GM19238 (cell line): ENCODE results near the gene DDIAS.
"Not testable (repeated sequence)": the region's sequence is repeated elsewhere in the genome, so short reads cannot be mapped to it uniquely, and the experiment has no call there.

Experiments
- DNase-seq: peaks from one replicate; pipeline ENCODE4 v3.0.0; 2011; ENCODE audit warnings: low spot score; ENCODE audit not compliant: insufficient read length

DDIAS gene

DNA sequence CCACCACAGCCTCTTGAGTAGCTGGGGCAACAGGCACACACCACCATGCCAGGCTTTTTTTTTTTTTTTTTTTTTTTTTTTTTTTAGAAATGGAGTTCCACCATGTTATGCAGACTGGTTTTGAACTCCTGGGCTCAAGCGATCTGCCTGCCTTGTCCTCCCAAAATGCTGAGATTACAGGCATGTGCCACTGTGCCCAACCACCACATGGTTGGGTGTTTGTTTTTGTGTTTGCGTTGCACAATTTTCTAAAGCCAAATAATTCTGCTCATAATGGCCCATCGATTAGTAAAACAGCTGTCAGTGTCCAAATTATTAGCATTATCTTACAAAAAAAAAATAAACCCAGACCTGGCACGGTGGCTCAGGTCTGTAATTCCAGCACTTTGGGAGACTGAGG lies 65.8 kb downstream of the DDIAS start:
- DNase-seq: no peak

GRCh38 chr11:82969811-82970210 lies 68.3 kb downstream of the DDIAS start:
- DNase-seq: peak; percentile 25

DNA sequence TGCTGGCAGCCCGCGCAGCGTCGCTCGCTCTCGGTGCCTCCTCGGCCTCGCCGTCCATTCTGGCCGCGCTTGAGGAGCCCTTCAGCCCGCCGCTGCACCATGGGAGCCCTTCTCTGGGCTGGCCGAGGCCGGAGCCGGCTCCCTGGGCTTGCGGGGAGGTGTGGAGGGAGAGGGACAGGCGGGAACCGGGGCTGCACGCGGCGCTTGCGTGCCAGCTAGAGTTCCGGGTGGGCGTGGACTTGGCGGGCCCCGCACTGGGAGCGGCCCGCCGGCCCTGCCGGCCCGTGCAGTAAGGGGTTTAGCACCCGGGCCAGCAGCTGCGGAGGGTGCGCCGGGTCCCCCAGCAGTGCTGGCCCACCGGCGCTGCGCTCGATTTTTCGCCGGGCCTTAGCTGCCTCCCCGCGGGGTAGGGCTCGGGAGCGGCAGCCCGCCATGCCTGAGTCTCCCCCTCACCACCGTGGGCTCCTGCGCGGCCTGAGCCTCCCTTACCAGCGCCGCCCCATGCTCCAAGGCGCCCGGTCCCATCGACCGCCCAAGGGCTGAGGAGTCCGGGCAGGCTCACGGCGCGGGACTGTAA lies 69.1 kb downstream of the DDIAS start:
- not testable (repeated sequence) for DNase-seq

DNA sequence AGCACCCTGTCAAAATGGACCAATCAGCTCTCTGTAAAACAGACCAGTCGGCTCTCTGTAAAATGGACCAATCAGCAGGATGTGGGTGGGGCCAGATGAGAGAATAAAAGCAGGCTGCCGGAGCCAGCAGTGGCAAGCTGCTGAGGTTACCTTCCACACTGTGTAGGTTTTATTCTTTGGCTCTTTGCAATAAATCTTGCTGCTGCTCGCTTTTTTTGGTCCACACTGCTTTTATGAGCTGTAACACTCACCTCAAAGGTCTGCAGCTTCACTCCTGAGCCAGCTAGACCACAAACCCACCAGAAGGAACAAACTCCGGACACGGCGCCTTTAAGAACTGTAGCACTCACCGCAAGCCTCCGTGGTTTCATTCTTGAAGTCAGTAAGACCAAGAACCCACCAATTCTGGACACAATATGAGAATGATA lies 70.0 kb downstream of the DDIAS start:
- not testable (repeated sequence) for DNase-seq

GRCh38 chr11:82972103-82972502 lies 70.6 kb downstream of the DDIAS start:
- DNase-seq: no peak

DNA sequence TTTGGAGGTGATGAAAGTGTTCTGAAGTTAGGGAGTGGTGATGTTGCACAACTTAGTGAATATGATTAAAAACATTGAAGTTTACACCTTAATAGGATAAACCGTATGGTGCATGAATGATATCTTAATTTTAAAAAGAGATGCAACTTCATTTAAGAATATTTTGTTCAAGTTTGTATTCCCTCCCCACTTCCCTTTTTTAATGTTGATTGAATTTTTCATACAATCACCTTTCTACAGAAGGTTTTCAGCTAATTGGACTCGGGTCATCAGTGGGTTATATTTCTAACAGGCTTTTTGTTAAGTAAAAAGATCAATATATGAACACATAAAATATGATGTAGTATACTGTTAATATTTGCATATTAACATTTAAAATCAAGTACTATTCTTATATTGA lies 72.6 kb downstream of the DDIAS start:
- no peak for DNase-seq

GRCh38 chr11:82974851-82975250 lies 73.3 kb downstream of the DDIAS start:
- DNase-seq: no peak

DNA sequence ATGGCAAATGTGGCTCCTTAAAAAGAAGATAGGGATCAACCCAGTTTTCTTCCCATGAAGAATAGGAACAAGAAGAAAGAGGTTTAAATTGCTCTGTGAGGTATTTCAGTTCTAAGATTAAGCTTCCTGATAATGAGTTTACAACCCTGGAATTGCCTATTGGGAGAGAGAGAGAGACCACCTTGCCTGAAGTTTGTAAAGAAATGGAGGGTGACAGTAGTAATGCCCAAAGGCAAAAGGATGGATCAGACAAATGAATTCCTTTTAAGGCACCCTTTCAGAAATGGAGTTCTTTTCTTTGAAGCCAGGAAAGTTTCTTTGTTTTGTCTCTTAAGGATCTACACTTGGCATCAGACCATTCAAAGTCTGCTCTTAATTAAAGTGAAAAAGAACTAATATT lies 74.3 kb downstream of the DDIAS start:
- no peak for DNase-seq

DNA sequence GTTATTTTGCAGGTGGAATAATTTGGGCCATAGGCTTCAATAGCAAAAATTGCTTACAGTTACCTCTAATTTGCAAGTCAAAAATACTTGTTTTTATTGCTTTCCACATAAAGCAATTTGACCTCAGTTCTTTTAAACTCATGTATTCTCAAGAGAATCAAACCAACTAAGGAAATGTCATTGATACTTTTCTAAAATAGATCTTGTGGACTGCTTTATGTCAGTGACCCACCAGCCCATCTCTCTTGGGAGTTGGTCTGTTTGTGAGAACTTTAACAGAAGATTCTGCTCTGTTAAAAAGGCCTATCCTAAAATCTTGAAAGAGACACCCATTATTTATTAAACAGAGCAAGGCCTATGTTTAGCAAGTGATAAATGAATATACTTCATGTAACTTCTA lies 75.2 kb downstream of the DDIAS start:
- no peak for DNase-seq

- DNase-seq: no peak
These were observed 77.0 kb downstream of the DDIAS start for GRCh38 chr11:82978422-82979099.

- DNase-seq: no peak
These were observed 78.3 kb downstream of the DDIAS start for GRCh38 chr11:82979824-82980223.

DNA sequence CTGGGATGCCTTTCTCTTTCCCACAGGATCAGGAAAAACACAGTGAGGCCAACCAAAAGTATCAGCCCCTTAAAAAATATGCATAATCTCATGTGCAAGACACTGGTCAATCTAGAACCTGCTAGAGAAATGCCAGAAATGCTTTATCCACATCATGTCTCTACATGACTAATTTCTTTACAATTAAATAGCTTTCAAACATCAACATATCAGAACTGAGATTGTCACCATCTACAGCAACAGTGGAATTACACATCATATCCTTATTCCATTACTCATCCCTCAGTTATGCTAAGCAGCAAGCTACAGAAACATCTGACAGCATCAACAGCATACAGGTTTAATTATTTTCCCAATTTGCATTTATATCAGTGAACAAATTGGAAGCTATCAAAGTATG lies 78.8 kb downstream of the DDIAS start:
- DNase-seq: no peak

DNA sequence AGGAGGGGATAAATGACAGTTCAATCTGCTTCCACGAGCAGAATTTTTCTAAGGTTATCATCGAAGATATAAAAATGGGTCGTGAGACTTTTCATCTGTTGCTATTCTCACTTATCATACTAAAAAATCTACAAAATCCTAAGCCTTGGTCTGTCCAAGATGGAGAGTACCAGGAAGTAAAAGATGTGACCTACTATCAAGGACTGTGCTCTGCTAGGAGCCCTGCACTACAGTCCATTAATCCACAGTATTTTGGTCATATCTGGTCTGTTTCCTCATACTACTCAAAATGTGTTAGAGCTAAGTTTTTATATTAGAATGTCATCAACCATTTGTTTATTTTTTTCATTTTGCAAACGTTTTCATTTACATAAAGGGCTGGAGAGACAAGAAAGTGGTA lies 79.4 kb downstream of the DDIAS start:
- no peak for DNase-seq

DNA sequence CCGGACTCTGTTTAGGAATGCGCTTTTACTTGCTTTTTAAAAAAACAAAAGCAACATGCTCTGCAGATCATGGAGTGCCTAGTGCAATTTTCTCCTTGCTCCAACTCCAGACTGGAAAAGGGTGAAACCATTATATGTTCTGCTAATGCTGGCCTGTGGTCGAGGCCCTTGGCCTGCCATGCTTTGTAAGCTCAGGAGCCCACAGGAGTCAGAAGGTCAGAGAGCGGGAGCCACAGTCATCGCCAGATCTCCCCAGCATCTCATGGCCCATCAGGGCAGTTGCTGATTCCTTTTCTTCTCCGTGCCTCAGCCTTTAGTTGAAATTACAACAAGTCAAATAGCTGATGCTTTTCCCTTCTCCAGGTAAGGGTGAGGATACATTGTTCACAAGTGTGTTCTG lies 80.3 kb downstream of the DDIAS start:
- DNase-seq: no peak
